SK-N-SH (cell line): ENCODE data around the gene HIPK4.

Experiments
- EZH2phosphoT487 ChIP-seq: fragments of 200-600 bp; sonication (generic); IDR thresholded peaks from 2 replicates; pipeline ENCODE4 v1.6.1; 2017; ENCODE audit warnings: low read depth, mixed run types, mild to moderate bottlenecking, antibody characterized with exemption, moderate library complexity, borderline replicate concordance
- POLR2AphosphoS5 ChIP-seq: IDR thresholded peaks from 2 replicates; pipeline ENCODE4 v1.6.1; 2012; ENCODE audit warnings: low read depth, low read length
- RCOR1 ChIP-seq: fragments of 150-350 bp; IDR thresholded peaks from 2 replicates; pipeline ENCODE4 v1.6.1; 2017; ENCODE audit warnings: antibody characterized with exemption, low read length
- SIN3A ChIP-seq: IDR thresholded peaks from 2 replicates; pipeline ENCODE4 v1.6.1; 2012; ENCODE audit warnings: low read depth, mild to moderate bottlenecking, low read length, moderate library complexity, borderline replicate concordance
- TAF1 ChIP-seq: IDR thresholded peaks from 2 replicates; pipeline ENCODE4 v1.6.1; 2012; ENCODE audit warnings: low read depth, mild to moderate bottlenecking, low read length, moderate library complexity, borderline replicate concordance
- TF ChIP-seq, protein P1 (sequence below): fragments of 200-600 bp; sonication (generic); IDR thresholded peaks from 2 replicates; pipeline ENCODE4 v1.6.1; 2017; ENCODE audit warnings: antibody characterized with exemption, mild to moderate bottlenecking, moderate library complexity
- TF ChIP-seq, protein P2 (sequence below): fragments of 150-350 bp; IDR thresholded peaks from 2 replicates; pipeline ENCODE4 v1.6.1; 2017; ENCODE audit warnings: antibody characterized with exemption, low read length, low read depth, borderline replicate concordance

DNA sequence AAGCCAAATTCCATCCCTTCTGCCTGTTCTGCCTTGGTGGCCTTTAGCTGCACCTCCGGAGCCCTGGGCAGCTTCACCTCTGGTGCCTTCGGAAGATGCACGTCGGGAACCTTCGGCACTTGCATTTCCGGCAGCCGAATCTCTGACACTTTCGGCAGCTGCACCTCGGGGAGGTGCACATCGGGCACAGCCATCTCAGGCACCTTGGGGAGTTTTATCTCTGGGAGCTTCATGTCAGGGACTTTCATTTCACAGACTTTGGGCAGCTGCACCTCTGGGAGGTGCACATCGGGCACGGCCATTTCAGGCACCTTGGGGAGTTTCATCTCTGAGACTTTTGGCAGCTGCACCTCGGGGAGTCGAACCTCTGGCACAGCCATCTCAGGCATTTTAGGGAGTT lies 6.0 kb upstream of the HIPK4 start:
- TF ChIP-seq TAF1 (no peak), POLR2AphosphoS5 (no peak), SIN3A (no peak), EZH2phosphoT487 (no peak), RCOR1 (no peak)
- TF ChIP-seq, protein P1, sequence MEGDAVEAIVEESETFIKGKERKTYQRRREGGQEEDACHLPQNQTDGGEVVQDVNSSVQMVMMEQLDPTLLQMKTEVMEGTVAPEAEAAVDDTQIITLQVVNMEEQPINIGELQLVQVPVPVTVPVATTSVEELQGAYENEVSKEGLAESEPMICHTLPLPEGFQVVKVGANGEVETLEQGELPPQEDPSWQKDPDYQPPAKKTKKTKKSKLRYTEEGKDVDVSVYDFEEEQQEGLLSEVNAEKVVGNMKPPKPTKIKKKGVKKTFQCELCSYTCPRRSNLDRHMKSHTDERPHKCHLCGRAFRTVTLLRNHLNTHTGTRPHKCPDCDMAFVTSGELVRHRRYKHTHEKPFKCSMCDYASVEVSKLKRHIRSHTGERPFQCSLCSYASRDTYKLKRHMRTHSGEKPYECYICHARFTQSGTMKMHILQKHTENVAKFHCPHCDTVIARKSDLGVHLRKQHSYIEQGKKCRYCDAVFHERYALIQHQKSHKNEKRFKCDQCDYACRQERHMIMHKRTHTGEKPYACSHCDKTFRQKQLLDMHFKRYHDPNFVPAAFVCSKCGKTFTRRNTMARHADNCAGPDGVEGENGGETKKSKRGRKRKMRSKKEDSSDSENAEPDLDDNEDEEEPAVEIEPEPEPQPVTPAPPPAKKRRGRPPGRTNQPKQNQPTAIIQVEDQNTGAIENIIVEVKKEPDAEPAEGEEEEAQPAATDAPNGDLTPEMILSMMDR, result no peak
- TF ChIP-seq, protein P2, sequence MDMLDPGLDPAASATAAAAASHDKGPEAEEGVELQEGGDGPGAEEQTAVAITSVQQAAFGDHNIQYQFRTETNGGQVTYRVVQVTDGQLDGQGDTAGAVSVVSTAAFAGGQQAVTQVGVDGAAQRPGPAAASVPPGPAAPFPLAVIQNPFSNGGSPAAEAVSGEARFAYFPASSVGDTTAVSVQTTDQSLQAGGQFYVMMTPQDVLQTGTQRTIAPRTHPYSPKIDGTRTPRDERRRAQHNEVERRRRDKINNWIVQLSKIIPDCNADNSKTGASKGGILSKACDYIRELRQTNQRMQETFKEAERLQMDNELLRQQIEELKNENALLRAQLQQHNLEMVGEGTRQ, result no peak
